Measurements from ENCODE around the gene MYO1E. TPM values are rescaled to one million over a fixed set of nuclear protein-coding genes. Genes with fewer than 3 reads are reported as not detected.

The MYO1E gene
- total and polyA plus RNA-seq, 4 donors: 20.9 to 84.2 (median 52.4) TPM

DNA sequence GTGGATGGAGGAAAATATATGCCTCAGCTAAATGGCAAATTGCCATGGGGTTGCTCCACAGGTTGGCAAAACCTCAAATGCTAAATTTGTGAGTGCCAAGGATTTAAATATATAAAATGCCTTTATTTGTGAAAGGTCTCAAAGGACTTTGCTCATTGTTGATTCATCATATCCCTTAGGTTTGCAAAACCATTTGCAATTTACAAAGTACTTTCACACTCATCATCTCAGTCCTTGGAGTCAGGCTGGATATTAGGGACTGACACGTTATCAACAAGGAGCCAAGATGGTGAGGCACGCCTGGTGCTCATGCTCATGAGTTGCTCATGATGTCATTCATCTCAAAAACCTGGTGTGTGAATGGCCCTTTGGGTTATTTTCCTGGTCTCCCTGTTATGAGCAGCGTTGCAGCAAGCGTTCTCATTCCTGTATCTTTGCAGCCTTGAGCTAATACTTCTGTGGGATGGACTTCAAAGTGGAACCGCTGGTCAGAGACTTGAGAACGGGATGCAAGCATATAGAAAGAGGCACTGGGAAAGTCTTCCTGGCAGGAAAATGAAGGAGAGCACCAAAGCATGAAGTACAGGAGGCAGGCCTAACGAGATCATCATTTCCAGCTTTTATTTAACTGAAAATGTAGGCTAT lies 66.0 kb downstream of the MYO1E start:
- H3K9ac ChIP-seq (ENCODE audit: insufficient read depth in 1 of 2, low read length in 2 of 2): no peak overlapping the region
- H3K27ac ChIP-seq (ENCODE audit: low read depth in 1 of 2, low read length in 1 of 2): no peak overlapping the region
- H3K4me3 ChIP-seq: no peak overlapping the region
- 84 to 91% methylated on average over 7 of the region's 7 CpGs for WGBS, 2 donors
- ATAC-seq (ENCODE audit: insufficient read depth, low FRiP score) (no peak), DNase-seq (no peak)
- H3K27me3 ChIP-seq (ENCODE audit: control insufficient read depth in 3 of 3, insufficient read depth in 3 of 3, low read length in 2 of 3): no peaks in the 10 kb centered on the region
- no peaks in the 10 kb centered on the region for H3K36me3 ChIP-seq (ENCODE audit: control insufficient read depth in 4 of 4, insufficient read depth in 4 of 4, low read length in 4 of 4)
- H3K4me1 ChIP-seq (ENCODE audit: control insufficient read depth in 5 of 5, insufficient read depth in 5 of 5, low read length in 5 of 5): peaks cover 0 to 7% (median 0%) of the 10 kb centered on the region in 5 donors
- peaks cover 0 to 1% (median 0%) of the 10 kb centered on the region in 4 donors for H3K9me3 ChIP-seq (ENCODE audit: control insufficient read depth in 4 of 4, insufficient read depth in 3 of 4, low read length in 3 of 4)
- TF ChIP-seq, protein P1, sequence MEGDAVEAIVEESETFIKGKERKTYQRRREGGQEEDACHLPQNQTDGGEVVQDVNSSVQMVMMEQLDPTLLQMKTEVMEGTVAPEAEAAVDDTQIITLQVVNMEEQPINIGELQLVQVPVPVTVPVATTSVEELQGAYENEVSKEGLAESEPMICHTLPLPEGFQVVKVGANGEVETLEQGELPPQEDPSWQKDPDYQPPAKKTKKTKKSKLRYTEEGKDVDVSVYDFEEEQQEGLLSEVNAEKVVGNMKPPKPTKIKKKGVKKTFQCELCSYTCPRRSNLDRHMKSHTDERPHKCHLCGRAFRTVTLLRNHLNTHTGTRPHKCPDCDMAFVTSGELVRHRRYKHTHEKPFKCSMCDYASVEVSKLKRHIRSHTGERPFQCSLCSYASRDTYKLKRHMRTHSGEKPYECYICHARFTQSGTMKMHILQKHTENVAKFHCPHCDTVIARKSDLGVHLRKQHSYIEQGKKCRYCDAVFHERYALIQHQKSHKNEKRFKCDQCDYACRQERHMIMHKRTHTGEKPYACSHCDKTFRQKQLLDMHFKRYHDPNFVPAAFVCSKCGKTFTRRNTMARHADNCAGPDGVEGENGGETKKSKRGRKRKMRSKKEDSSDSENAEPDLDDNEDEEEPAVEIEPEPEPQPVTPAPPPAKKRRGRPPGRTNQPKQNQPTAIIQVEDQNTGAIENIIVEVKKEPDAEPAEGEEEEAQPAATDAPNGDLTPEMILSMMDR (IDR thresholded peaks at IDR 0.05; ENCODE audit: control extremely low read depth, extremely low read depth): no peak

DNA sequence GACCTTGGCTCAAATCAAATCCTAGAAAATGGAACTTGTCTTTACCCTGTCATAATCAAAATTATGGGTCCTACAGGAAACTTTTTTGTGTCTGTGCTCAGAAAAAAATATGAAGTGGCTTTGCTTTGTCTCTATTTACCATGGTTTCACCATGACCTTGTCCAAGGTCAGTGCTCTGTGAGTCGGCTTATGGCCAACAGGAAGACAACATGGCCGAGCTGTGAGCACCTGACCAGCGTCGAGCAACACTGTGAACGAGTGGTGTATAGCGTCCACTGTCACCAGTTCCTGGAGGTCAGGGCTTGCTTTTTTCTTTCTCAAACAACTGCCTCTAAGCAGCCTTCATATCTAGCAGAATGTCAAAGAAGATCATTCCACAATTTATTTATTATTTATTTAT lies 67.9 kb downstream of the MYO1E start:
- Histone ChIP-seq H3K9ac (ENCODE audit: insufficient read depth in 1 of 2, low read length in 2 of 2) (no peak overlapping the region), H3K9me3 (ENCODE audit: control insufficient read depth in 4 of 4, insufficient read depth in 3 of 4, low read length in 3 of 4) (no peaks in the 10 kb centered on the region), H3K27me3 (ENCODE audit: control insufficient read depth in 3 of 3, insufficient read depth in 3 of 3, low read length in 2 of 3) (no peaks in the 10 kb centered on the region), H3K36me3 (ENCODE audit: control insufficient read depth in 4 of 4, insufficient read depth in 4 of 4, low read length in 4 of 4) (no peaks in the 10 kb centered on the region), H3K27ac (ENCODE audit: low read depth in 1 of 2, low read length in 1 of 2) (no peak overlapping the region), H3K4me3 (no peak overlapping the region), H3K4me1 (ENCODE audit: control insufficient read depth in 5 of 5, insufficient read depth in 5 of 5, low read length in 5 of 5) (peaks cover 0 to 13% (median 8%) of the 10 kb centered on the region in 5 donors)
- DNase-seq (no peak), ATAC-seq (ENCODE audit: insufficient read depth, low FRiP score) (no peak)
- 80 to 93% methylated on average over 6 of the region's 6 CpGs for WGBS, 2 donors
- TF ChIP-seq, protein P1 (IDR thresholded peaks at IDR 0.05; ENCODE audit: control extremely low read depth, extremely low read depth): no peak

DNA sequence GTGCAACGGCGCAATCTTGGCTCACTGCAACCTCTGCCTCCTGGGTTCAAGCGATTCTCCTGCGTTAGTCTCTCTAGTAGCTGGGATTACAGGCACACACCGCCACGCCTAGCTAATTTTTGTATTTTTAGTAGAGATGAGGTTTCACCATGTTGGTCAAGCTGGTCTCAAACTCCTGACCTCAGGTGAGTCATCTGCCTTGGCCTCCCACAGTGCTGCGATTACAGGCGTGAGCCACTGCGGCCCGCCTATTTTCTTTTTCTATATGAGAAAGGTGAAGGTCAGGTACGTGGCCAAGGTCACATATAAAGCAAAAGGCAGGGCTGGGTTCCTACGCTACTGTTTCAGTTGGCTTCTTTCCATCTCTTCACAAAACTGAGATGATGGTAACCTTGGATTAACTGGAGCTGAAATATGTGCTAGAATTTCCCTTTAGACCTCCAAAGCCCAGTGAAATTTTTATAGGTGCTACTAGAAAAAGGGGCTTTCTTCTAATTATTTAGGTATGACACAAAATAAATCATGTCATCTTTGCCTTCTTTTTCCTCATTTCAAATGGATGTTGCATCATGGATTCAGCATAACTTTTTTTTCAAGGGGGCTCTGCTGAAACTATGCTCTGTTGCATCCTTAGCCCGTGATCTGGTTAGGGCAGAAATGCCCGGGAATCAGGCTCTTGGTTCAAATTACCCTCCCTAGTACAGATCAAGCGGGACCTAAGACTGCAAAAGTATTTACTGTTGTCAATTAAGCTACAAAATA lies 68.5 kb downstream of the MYO1E start:
- TF ChIP-seq, protein P1 (IDR thresholded peaks at IDR 0.05; ENCODE audit: control extremely low read depth, extremely low read depth): no peak
- no peak for ATAC-seq (ENCODE audit: insufficient read depth, low FRiP score)
- no peak overlapping the region for H3K4me3 ChIP-seq

More for the DNA sequence above, 68.5 kb downstream of the MYO1E start:
- Histone ChIP-seq H3K27me3 (ENCODE audit: control insufficient read depth in 3 of 3, insufficient read depth in 3 of 3, low read length in 2 of 3) (no peaks in the 10 kb centered on the region), H3K36me3 (ENCODE audit: control insufficient read depth in 4 of 4, insufficient read depth in 4 of 4, low read length in 4 of 4) (no peaks in the 10 kb centered on the region), H3K4me1 (ENCODE audit: control insufficient read depth in 5 of 5, insufficient read depth in 5 of 5, low read length in 5 of 5) (peaks cover 0 to 13% (median 7%) of the 10 kb centered on the region in 5 donors), H3K9me3 (ENCODE audit: control insufficient read depth in 4 of 4, insufficient read depth in 3 of 4, low read length in 3 of 4) (no peaks in the 10 kb centered on the region), H3K9ac (ENCODE audit: insufficient read depth in 1 of 2, low read length in 2 of 2) (no peak overlapping the region), H3K27ac (ENCODE audit: low read depth in 1 of 2, low read length in 1 of 2) (no peak overlapping the region)
- no peak for DNase-seq
- WGBS, 2 donors: 93 to 94% methylated on average over 15 of the region's 15 CpGs

Data from lung (tissue), 12 donors.